ENCODE results near the gene RAB39A. TPM values are rescaled to one million over a fixed set of nuclear protein-coding genes. Genes with fewer than 3 reads are reported as not detected.

The RAB39A gene
- total RNA-seq, 1 donor from 2014 or later = 0.79 TPM

Other genes with a start within 250 kb of the RAB39A start
- 215 TPM for gene SLN, start 216.4 kb upstream of the RAB39A start, total RNA-seq
- 11.7 TPM for gene SLC35F2, start 69.7 kb upstream of the RAB39A start, total RNA-seq
- gene CUL5, start 80.5 kb downstream of the RAB39A start, total RNA-seq = 34.5 TPM
- 58.5 TPM for gene ACAT1, start 193.1 kb downstream of the RAB39A start, total RNA-seq

Measured in skin of body (tissue), 1 donor.